Measurements from ENCODE around the gene SCAF11.

Gene SCAF11

GRCh38 chr12:45978108-45978507 is 12.3 kb downstream of the SCAF11 start:
- no peak for DNase-seq (ENCODE audit: low read depth)
- no peak overlapping the region for H3K4me3 ChIP-seq (ENCODE audit: low read depth, low read length)

GRCh38 chr12:45977620-45978019 is 12.8 kb downstream of the SCAF11 start:
- DNase-seq (ENCODE audit: low read depth), result no peak
- TF ChIP-seq CTCF (conservative IDR thresholded peaks at IDR 0.05; ENCODE audit: low read depth, low read length), result no peak
- no peak overlapping the region for H3K4me3 ChIP-seq (ENCODE audit: low read depth, low read length)

More at GRCh38 chr12:45978108-45978507, 12.3 kb downstream of the SCAF11 start:
- TF ChIP-seq CTCF (conservative IDR thresholded peaks at IDR 0.05; ENCODE audit: low read depth, low read length), result no peak

GRCh38 chr12:45975506-45975905 is 14.9 kb downstream of the SCAF11 start:
- no peak for DNase-seq (ENCODE audit: low read depth)
- no peak overlapping the region for H3K4me3 ChIP-seq (ENCODE audit: low read depth, low read length)
- no peak for TF ChIP-seq CTCF (conservative IDR thresholded peaks at IDR 0.05; ENCODE audit: low read depth, low read length)

GRCh38 chr12:45974883-45975282 is 15.5 kb downstream of the SCAF11 start:
- no peak for TF ChIP-seq CTCF (conservative IDR thresholded peaks at IDR 0.05; ENCODE audit: low read depth, low read length)

GRCh38 chr12:45974171-45974719 is 16.1 kb downstream of the SCAF11 start:
- no peak for TF ChIP-seq CTCF (conservative IDR thresholded peaks at IDR 0.05; ENCODE audit: low read depth, low read length)
- peak; percentile 28 for DNase-seq (ENCODE audit: low read depth)
- H3K4me3 ChIP-seq (ENCODE audit: low read depth, low read length), result no peak overlapping the region

More at GRCh38 chr12:45974883-45975282, 15.5 kb downstream of the SCAF11 start:
- DNase-seq (ENCODE audit: low read depth), result no peak
- no peak overlapping the region for H3K4me3 ChIP-seq (ENCODE audit: low read depth, low read length)

GRCh38 chr12:45973526-45973925 is 16.8 kb downstream of the SCAF11 start:
- peak; percentile 15 for DNase-seq (ENCODE audit: low read depth)
- no peak for TF ChIP-seq CTCF (conservative IDR thresholded peaks at IDR 0.05; ENCODE audit: low read depth, low read length)
- no peak overlapping the region for H3K4me3 ChIP-seq (ENCODE audit: low read depth, low read length)

- no peak overlapping the region for H3K4me3 ChIP-seq (ENCODE audit: low read depth, low read length)
- no peak for TF ChIP-seq CTCF (conservative IDR thresholded peaks at IDR 0.05; ENCODE audit: low read depth, low read length)
- no peak for DNase-seq (ENCODE audit: low read depth)
Observed at GRCh38 chr12:45970391-45970790, 20.0 kb downstream of the SCAF11 start.

Measured in choroid plexus epithelial cell (primary cell).